Measurements from ENCODE around the gene ZNF480.

DNA sequence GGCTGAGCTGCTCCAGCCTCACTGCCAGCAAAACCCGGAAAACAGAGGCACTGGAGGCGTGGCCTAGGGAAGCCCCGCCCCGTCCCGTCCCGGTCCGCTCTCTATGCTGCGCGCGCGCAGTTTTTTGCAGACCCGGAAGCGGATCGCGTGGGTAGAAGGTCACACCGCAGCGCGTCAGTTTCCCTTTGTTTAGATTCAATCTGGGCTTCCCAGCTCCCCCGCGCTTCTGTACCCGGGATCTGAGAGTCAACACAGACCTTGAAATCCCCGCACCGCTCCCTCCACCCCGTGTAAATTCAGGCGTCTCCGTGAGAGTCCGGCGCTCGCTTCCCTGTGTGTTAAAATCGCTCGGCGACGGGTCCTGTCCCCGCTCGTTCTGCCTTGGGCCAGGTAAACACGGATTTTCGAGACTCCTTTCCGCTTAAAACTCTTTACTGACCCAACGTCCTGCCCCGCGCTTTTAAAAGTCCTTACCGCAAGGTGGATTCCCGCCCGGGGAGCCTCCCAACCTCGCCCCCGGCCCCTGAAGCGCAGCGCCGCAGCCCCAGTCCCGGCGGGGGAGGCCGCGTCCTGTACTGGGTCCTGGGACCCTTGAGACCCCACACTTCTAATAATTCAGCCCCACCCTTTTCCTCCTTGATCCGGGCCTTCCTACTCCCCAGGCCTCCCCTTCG lies 39.3 kb downstream of the ZNF480 start, which contains the start of gene ZNF610:
- TF ChIP-seq, protein P1, sequence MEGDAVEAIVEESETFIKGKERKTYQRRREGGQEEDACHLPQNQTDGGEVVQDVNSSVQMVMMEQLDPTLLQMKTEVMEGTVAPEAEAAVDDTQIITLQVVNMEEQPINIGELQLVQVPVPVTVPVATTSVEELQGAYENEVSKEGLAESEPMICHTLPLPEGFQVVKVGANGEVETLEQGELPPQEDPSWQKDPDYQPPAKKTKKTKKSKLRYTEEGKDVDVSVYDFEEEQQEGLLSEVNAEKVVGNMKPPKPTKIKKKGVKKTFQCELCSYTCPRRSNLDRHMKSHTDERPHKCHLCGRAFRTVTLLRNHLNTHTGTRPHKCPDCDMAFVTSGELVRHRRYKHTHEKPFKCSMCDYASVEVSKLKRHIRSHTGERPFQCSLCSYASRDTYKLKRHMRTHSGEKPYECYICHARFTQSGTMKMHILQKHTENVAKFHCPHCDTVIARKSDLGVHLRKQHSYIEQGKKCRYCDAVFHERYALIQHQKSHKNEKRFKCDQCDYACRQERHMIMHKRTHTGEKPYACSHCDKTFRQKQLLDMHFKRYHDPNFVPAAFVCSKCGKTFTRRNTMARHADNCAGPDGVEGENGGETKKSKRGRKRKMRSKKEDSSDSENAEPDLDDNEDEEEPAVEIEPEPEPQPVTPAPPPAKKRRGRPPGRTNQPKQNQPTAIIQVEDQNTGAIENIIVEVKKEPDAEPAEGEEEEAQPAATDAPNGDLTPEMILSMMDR (IDR thresholded peaks at IDR 0.05; ENCODE audit: low read length) = no peak
- TF ChIP-seq EZH2phosphoT487 (IDR thresholded peaks at IDR 0.05; ENCODE audit: low read length) (no peak), EZH2 (optimal IDR thresholded peaks at IDR 0.05; ENCODE audit: low read depth, low read length) (no peak)

Measured in MM.1S (cell line).